ENCODE results near the gene SMS.
A peak's percentile ranks its signal among the peaks of the same experiment; 100 is the strongest.

- TF ChIP-seq CTCF (IDR thresholded peaks at IDR 0.05; ENCODE audit: low read depth, low read length, poor library complexity, severe bottlenecking) = peak; percentile 76
- TF ChIP-seq EZH2phosphoT487 (IDR thresholded peaks at IDR 0.05; ENCODE audit: borderline replicate concordance, low read length) = no peak
Measured at GRCh38 chrX:21985332-21985777, 44.8 kb downstream of the SMS start.

All from DOHH2 (cell line).